Thyroid gland (tissue), 4 donors: ENCODE measurements around the gene GCH1.

Source experiments
- CTCF ChIP-seq, 6 experiments: fragments of 200-600 bp in 3 of 6; fragments of 450-650 bp in 3 of 6; sonication (generic) in 3 of 6; IDR thresholded peaks; one replicate each; pipeline ENCODE4 v1.5.1; 2016 to 2019; ENCODE audit warnings: antibody characterized with exemption in 6 of 6, mild to moderate bottlenecking in 2 of 6, inconsistent platforms in 1 of 6, moderate library complexity in 1 of 6
- POLR2A ChIP-seq, 2 donors: fragments of 450-650 bp; IDR thresholded peaks; one replicate each; pipeline ENCODE4 v1.6.1; 2017; ENCODE audit warnings: antibody characterized with exemption in 2 of 2, mild to moderate bottlenecking in 2 of 2, moderate library complexity in 1 of 2

GRCh38 chr14:54848910-54849309 is 53.7 kb downstream of the GCH1 start:
- no peak for TF ChIP-seq CTCF (IDR thresholded peaks at IDR 0.05)
- no peak for TF ChIP-seq POLR2A (IDR thresholded peaks at IDR 0.05)
